Body of pancreas (tissue), 4 donors: ENCODE data around the gene PPFIA4.

Experiments used
- CTCF ChIP-seq, 7 experiments: fragments of 450-650 bp in 4 of 7; fragments of 200-600 bp in 3 of 7; sonication (generic) in 3 of 7; IDR thresholded peaks; one replicate each; pipeline ENCODE4 v1.5.1; 2016 to 2019; ENCODE audit warnings: antibody characterized with exemption in 7 of 7
- POLR2A ChIP-seq, 3 donors: fragments of 450-650 bp; IDR thresholded peaks; one replicate each; pipeline ENCODE4 v1.6.1; 2016; ENCODE audit warnings: antibody characterized with exemption in 3 of 3, mild to moderate bottlenecking in 2 of 3

GRCh38 chr1:203114202-203114601 lies 87.9 kb downstream of the PPFIA4 start:
- TF ChIP-seq CTCF (IDR thresholded peaks at IDR 0.05) (no peak), POLR2A (IDR thresholded peaks at IDR 0.05) (no peak)
